Neural cell (in vitro differentiated cells): ENCODE data around the gene PPP1R13B. TPM values are rescaled to one million over a fixed set of nuclear protein-coding genes. Genes with fewer than 3 reads are reported as not detected.

Experiments
- H2AFZ ChIP-seq: fragments of 200-600, 300-800 bp; sonication (generic), shearing (Covaris generic); 2 replicates; pipeline ENCODE4 v1.6.0; 2014; ENCODE audit warnings: low read depth, mild to moderate bottlenecking, antibody characterized with exemption, low read length, moderate library complexity
- H3F3A ChIP-seq: fragments of 200-600 bp; shearing (Covaris generic); 2 replicates; pipeline ENCODE4 v1.6.1; 2016; ENCODE audit warnings: mild to moderate bottlenecking, moderate library complexity, mixed read lengths, antibody characterized with exemption, low read length; ENCODE audit not compliant: insufficient read depth, poor library complexity, severe bottlenecking
- H3K27ac ChIP-seq: fragments of 200-600, 300-800 bp; sonication (generic), shearing (Covaris generic); 2 replicates; pipeline ENCODE4 v1.5.1; 2014; ENCODE audit warnings: mild to moderate bottlenecking, low read length, moderate library complexity
- H3K27me3 ChIP-seq: fragments of 300-800, 200-600 bp; sonication (generic), shearing (Covaris generic); 2 replicates; pipeline ENCODE4 v1.6.0; 2014; ENCODE audit warnings: mild to moderate bottlenecking, low read depth, low read length, moderate library complexity; ENCODE audit not compliant: insufficient read depth
- H3K36me3 ChIP-seq: fragments of 300-800, 200-600 bp; sonication (generic), shearing (Covaris generic); 2 replicates; pipeline ENCODE4 v1.5.1; 2014; ENCODE audit warnings: mild to moderate bottlenecking, antibody characterized with exemption, low read length, moderate library complexity; ENCODE audit not compliant: insufficient read depth
- H3K4me2 ChIP-seq: fragments of 300-800, 200-600 bp; sonication (generic), shearing (Covaris generic); 2 replicates; pipeline ENCODE4 v1.6.0; 2014; ENCODE audit warnings: mild to moderate bottlenecking, low read length
- H3K4me3 ChIP-seq: fragments of 300-800, 200-600 bp; sonication (generic), shearing (Covaris generic); 2 replicates; pipeline ENCODE4 v1.5.1; 2014; ENCODE audit warnings: mild to moderate bottlenecking, low read length, moderate library complexity
- H3K79me2 ChIP-seq: fragments of 200-600 bp; shearing (Covaris generic); replicated peaks from 2 replicates; pipeline ENCODE4 v1.6.0; 2014; ENCODE audit warnings: mild to moderate bottlenecking, low read length, moderate library complexity; ENCODE audit not compliant: insufficient read depth
- H3K9ac ChIP-seq: fragments of 300-800, 200-600 bp; sonication (generic), shearing (Covaris generic); 2 replicates; pipeline ENCODE4 v1.6.1; 2016; ENCODE audit warnings: mild to moderate bottlenecking, low read length, mixed read lengths
- H3K9me2 ChIP-seq: fragments of 200-600 bp; shearing (Covaris generic); 2 replicates; pipeline ENCODE4 v1.6.1; 2016; ENCODE audit warnings: mild to moderate bottlenecking, low read length, mixed read lengths; ENCODE audit not compliant: insufficient read depth
- H3K9me3 ChIP-seq: fragments of 200-600, 300-800 bp; sonication (generic), shearing (Covaris generic); 2 replicates; pipeline ENCODE4 v1.6.1; 2016; ENCODE audit warnings: mild to moderate bottlenecking, mixed run types, low read length, moderate library complexity, mixed read lengths
- H4K20me1 ChIP-seq: fragments of 200-600 bp; shearing (Covaris generic); 2 replicates; pipeline ENCODE4 v1.6.1; 2016; ENCODE audit warnings: mild to moderate bottlenecking, mixed run types; ENCODE audit not compliant: insufficient read depth
- CTCF ChIP-seq: fragments of 450-650 bp; IDR thresholded peaks from 2 replicates; pipeline ENCODE4 v1.5.1; 2014; ENCODE audit warnings: antibody characterized with exemption, mild to moderate bottlenecking, moderate library complexity; ENCODE audit not compliant: poor library complexity, severe bottlenecking
- EP300 ChIP-seq: fragments of 450-650 bp; conservative IDR thresholded peaks from 2 replicates; pipeline ENCODE4 v1.6.1; 2014; ENCODE audit warnings: antibody characterized with exemption, mild to moderate bottlenecking, moderate library complexity; ENCODE audit not compliant: poor library complexity, severe bottlenecking
- EZH2 ChIP-seq: fragments of 200-600, 300-800 bp; shearing (Covaris generic), sonication (generic); IDR thresholded peaks from 2 replicates; pipeline ENCODE4 v1.6.1; 2014; ENCODE audit warnings: antibody characterized with exemption, low read length, borderline replicate concordance, mild to moderate bottlenecking; ENCODE audit not compliant: insufficient read depth, poor library complexity, severe bottlenecking
- MXI1 ChIP-seq: fragments of 450-650 bp; conservative IDR thresholded peaks from 2 replicates; pipeline ENCODE4 v1.6.1; 2014; ENCODE audit warnings: antibody characterized with exemption, mild to moderate bottlenecking; ENCODE audit not compliant: poor library complexity, severe bottlenecking
- POLR2AphosphoS5 ChIP-seq: IDR thresholded peaks from 2 replicates; pipeline ENCODE4 v1.6.1; 2012
- RAD21 ChIP-seq: fragments of 450-650 bp; conservative IDR thresholded peaks from 2 replicates; pipeline ENCODE4 v1.6.1; 2014; ENCODE audit warnings: antibody characterized with exemption, mild to moderate bottlenecking, moderate library complexity
- REST ChIP-seq: IDR thresholded peaks from 2 replicates; pipeline ENCODE4 v1.6.1; 2012; ENCODE audit warnings: borderline replicate concordance
- SMC3 ChIP-seq: fragments of 450-650 bp; conservative IDR thresholded peaks from 2 replicates; pipeline ENCODE4 v1.6.1; 2014; ENCODE audit warnings: antibody characterized with exemption, mild to moderate bottlenecking, moderate library complexity; ENCODE audit not compliant: poor library complexity
- TAF1 ChIP-seq: IDR thresholded peaks from 2 replicates; pipeline ENCODE4 v1.6.1; 2012; ENCODE audit warnings: low read depth
- polyA plus RNA-seq: library from polyadenylated mRNA; depleted of rRNA; stranded (reverse); fragments of >200 nt; gene quantifications from 2 replicates; pipeline ENCODE4 v1.2.3, GENCODE V29; 2014

Gene PPP1R13B
- polyA plus RNA-seq, 1 donor from 2014 or later = 8.2 TPM

GRCh38 chr14:103734081-103734888, 113.1 kb downstream of the PPP1R13B start:
- no peak overlapping the region for H3K27ac ChIP-seq
- H3K36me3 ChIP-seq = no peaks in the 10 kb centered on the region
- no peak overlapping the region for H3K9ac ChIP-seq

GRCh38 chr14:103733651-103734050, 113.7 kb downstream of the PPP1R13B start:
- H3K36me3 ChIP-seq = no peaks in the 10 kb centered on the region
- no peaks in the 10 kb centered on the region for H3K27me3 ChIP-seq
- H3K4me2 ChIP-seq = no peak overlapping the region
- H3F3A ChIP-seq = no peaks in the 10 kb centered on the region
- no peaks in the 10 kb centered on the region for H3K9me3 ChIP-seq
- H4K20me1 ChIP-seq = no peaks in the 10 kb centered on the region
- H3K9ac ChIP-seq = no peak overlapping the region
- H2AFZ ChIP-seq = no peak overlapping the region
- H3K9me2 ChIP-seq = no peaks in the 10 kb centered on the region
- no peak overlapping the region for H3K4me3 ChIP-seq
- no peaks in the 10 kb centered on the region for H3K79me2 ChIP-seq
- no peak overlapping the region for H3K27ac ChIP-seq
- TF ChIP-seq SMC3 (no peak), TAF1 (no peak), MXI1 (no peak), CTCF (no peak), POLR2AphosphoS5 (no peak), EP300 (no peak), EZH2 (no peak), RAD21 (no peak)

More at GRCh38 chr14:103734081-103734888, 113.1 kb downstream of the PPP1R13B start:
- H3K9me3 ChIP-seq = no peaks in the 10 kb centered on the region
- no peaks in the 10 kb centered on the region for H4K20me1 ChIP-seq
- TF ChIP-seq EP300 (no peak), RAD21 (no peak), TAF1 (no peak), CTCF (no peak), POLR2AphosphoS5 (no peak), EZH2 (no peak), SMC3 (no peak), MXI1 (no peak), REST (no peak)
- no peak overlapping the region for H3K4me2 ChIP-seq
- H3F3A ChIP-seq = no peaks in the 10 kb centered on the region
- no peaks in the 10 kb centered on the region for H3K27me3 ChIP-seq
- no peaks in the 10 kb centered on the region for H3K9me2 ChIP-seq
- no peak overlapping the region for H3K4me3 ChIP-seq
- H3K79me2 ChIP-seq = no peaks in the 10 kb centered on the region
- no peak overlapping the region for H2AFZ ChIP-seq
